Mucosa of rectum (tissue), 2 donors: ENCODE measurements around the gene CDON.
"Not testable (repeated sequence)": the region's sequence is repeated elsewhere in the genome, so short reads cannot be mapped to it uniquely, and the experiment has no call there.

Experiments used
- H3K27ac ChIP-seq, 2 donors: one replicate each; pipeline ENCODE4 v1.7.0; 2013; ENCODE audit warnings: inconsistent platforms in 2 of 2, low read depth in 2 of 2, low read length in 2 of 2
- H3K27me3 ChIP-seq, 2 donors: one replicate each; pipeline ENCODE4 v1.7.0; 2013; ENCODE audit warnings: low read length in 2 of 2; ENCODE audit not compliant: control insufficient read depth in 2 of 2, insufficient read depth in 2 of 2
- H3K36me3 ChIP-seq, 2 donors: one replicate each; pipeline ENCODE4 v1.7.0; 2013; ENCODE audit warnings: low read length in 2 of 2; ENCODE audit not compliant: control insufficient read depth in 2 of 2, insufficient read depth in 2 of 2
- H3K4me1 ChIP-seq, 2 donors: one replicate each; pipeline ENCODE4 v1.7.0; 2013; ENCODE audit warnings: low read length in 2 of 2, mild to moderate bottlenecking in 1 of 2; ENCODE audit not compliant: control insufficient read depth in 2 of 2, insufficient read depth in 2 of 2
- H3K4me3 ChIP-seq, 2 donors: one replicate each; pipeline ENCODE4 v1.7.0; 2013; ENCODE audit warnings: low read length in 2 of 2
- H3K9ac ChIP-seq, 2 donors: one replicate each; pipeline ENCODE4 v1.7.0; 2013; ENCODE audit warnings: low read length in 2 of 2, low read depth in 1 of 2, mild to moderate bottlenecking in 1 of 2
- H3K9me3 ChIP-seq, 2 donors: one replicate each; pipeline ENCODE4 v1.7.0; 2013; ENCODE audit warnings: low read length in 2 of 2; ENCODE audit not compliant: control insufficient read depth in 2 of 2
- donor health status: healthy.
- donor health status: Normal muscosa, but diverticular disease.

CDON gene

DNA sequence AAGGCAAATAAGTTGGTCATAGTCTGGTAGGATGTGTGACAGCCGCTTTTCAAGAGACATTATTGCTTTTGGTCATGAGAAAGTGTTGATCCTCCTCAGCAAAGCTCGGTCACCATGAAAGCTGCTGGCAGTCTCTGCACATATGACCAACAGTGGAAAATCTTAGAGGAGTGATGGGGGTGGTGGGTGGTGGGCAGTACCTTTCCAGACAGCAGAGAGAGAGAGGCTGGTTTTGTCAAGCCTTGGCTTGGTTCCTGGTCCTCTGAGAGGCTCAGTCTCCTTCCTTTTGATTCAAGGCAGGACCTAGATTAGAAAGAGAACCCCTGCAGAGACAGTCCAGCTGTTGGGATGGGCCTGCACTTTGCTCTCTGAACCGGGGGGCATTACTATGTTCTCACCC is 136.9 kb downstream of the CDON start:
- no peak overlapping the region for H3K9ac ChIP-seq
- H3K27ac ChIP-seq = no peak overlapping the region
- H3K36me3 ChIP-seq = no peaks in the 10 kb centered on the region
- peaks cover 2 to 16% of the 10 kb centered on the region in 2 donors for H3K4me1 ChIP-seq
- H3K9me3 ChIP-seq = no peaks in the 10 kb centered on the region
- H3K27me3 ChIP-seq = peaks cover 6 to 7% of the 10 kb centered on the region in 2 donors
- H3K4me3 ChIP-seq = no peak overlapping the region

DNA sequence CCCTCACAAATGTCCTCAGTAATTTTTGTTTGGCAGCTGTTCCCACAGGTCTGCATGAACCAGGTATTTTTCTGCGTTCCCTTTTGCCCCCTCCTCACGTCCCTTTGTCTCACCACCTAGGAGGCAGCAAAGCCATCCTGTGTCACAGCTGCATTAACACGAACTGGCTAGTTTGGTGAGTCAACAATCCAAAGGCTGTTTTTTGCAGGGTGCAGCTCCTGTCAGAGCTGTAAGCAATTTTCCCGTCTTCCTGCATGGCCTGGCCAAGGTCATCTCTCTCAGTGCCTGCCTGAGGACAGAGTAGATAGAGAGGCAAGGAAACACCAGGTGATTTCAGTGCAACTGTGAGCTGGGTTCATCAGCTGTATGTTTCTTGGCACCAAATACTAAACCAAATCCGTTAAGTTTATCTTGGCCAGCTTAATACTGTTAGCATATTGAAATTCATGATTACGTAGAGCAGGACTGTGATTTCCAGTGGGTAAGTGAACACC is 137.4 kb downstream of the CDON start:
- H3K9ac ChIP-seq = no peak overlapping the region
- H3K4me3 ChIP-seq = no peak overlapping the region
- no peaks in the 10 kb centered on the region for H3K36me3 ChIP-seq
- H3K27me3 ChIP-seq = peaks cover 6 to 7% of the 10 kb centered on the region in 2 donors
- no peak overlapping the region for H3K27ac ChIP-seq
- H3K4me1 ChIP-seq = peaks cover 2 to 20% of the 10 kb centered on the region in 2 donors
- no peaks in the 10 kb centered on the region for H3K9me3 ChIP-seq

DNA sequence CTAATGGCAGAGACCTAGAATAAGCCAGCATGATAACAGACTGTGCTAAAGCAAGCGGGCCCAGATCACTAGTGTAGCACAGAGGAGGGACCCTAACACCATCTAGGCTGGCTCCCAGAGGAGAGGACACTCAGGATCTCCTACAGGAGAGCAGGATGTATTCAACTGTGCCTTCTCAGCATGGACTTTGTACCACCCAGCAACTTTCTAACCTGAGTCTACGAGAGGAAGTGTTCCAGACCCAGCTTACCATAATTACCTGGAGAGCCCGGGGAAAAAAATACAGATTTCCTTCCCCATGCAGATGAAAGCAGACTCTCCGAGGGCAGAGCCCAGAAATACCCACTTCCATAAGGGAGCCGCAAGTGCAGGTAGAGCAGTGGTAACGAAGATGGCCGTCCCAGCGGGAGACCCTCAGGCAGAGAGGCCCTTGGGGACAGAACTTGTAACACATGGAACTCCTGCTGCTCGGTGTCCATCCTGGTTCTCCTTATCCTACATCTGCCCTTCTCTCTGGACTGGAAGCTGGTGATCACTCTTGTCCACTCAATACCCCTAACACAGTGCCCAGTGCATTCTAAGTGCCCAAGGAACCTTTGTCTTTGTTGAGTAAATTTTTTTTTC is 138.2 kb downstream of the CDON start:
- Histone ChIP-seq H3K9me3 (no peaks in the 10 kb centered on the region), H3K4me3 (no peak overlapping the region), H3K27ac (no peak overlapping the region), H3K9ac (no peak overlapping the region), H3K4me1 (peaks cover 2 to 20% of the 10 kb centered on the region in 2 donors), H3K27me3 (peaks cover 5% of the 10 kb centered on the region in 2 donors), H3K36me3 (no peaks in the 10 kb centered on the region)

DNA sequence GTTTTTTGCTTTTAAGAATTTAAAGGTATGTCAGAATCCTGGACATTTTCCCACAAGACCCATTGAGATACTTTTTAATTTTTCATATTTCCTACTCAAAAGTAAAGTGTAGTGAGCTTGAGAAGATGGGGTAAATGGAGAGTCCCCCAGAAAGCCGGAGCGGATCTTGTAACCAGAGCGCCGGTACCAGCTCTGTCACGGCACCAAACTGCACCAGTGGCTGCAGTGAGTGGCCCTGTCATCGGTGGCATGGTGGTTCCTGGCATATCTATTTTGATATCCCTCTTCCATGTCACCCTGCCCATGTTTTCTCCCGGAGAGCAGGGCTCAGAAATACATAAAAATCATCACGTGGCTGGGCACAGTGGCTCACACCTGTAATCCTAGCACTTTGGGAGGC is 139.0 kb downstream of the CDON start:
- Histone ChIP-seq H3K27ac (no peak overlapping the region), H3K4me3 (no peak overlapping the region), H3K36me3 (no peaks in the 10 kb centered on the region), H3K9ac (no peak overlapping the region), H3K27me3 (peaks cover 2 to 4% of the 10 kb centered on the region in 2 donors), H3K4me1 (peaks cover 2 to 23% of the 10 kb centered on the region in 2 donors), H3K9me3 (no peaks in the 10 kb centered on the region)

DNA sequence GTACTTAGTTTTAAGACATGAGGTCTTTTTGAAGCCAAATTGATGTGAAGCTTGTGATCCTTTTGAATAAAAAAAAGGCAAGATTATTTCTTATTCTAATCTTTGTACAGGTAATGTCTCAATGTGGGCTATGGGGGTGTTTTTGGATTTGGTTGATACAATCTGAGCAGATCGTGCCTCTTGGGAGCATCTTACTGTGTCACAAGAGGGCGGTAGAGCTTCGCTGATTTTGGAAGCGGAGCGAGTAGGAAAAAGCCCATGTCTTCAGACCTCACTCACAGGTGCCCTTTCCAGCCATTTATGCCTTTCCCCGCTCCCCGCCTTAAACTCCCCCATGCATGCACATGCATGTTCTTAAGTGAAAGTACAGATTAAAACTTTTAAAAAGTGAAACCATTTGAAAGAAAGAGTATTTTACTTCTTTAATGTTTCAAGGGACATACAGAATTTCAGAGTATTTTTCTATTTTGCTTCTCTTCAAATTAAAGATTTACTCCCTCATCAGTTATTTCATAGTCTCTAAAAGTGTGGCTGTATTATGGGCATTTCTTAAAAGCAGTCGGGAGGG is 139.6 kb downstream of the CDON start:
- peaks cover 2 to 23% of the 10 kb centered on the region in 2 donors for H3K4me1 ChIP-seq
- H3K27ac ChIP-seq = no peak overlapping the region
- no peaks in the 10 kb centered on the region for H3K36me3 ChIP-seq
- peaks cover 2 to 4% of the 10 kb centered on the region in 2 donors for H3K27me3 ChIP-seq
- no peak overlapping the region for H3K9ac ChIP-seq
- no peak overlapping the region for H3K4me3 ChIP-seq
- no peaks in the 10 kb centered on the region for H3K9me3 ChIP-seq

DNA sequence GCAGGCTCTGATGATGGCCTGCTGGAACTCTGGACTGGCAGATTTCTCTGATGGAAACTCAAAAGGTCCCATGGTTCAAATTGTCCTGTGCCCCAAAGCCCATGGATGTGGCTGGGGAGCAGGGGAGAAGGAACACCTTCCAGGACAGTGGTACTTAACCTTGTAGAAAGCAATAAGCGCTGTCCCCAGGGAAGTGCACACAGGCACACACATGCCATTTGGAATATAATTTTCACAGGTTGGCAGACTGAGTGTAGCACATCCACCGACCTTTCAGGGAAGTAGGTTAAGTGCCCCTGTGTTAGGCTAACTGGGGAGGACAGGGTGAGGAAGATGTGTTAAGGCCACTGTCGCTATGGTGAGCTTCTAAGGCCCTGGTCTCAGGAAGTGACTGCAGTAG is 140.5 kb downstream of the CDON start:
- Histone ChIP-seq H3K9ac (no peak overlapping the region), H3K9me3 (no peaks in the 10 kb centered on the region), H3K36me3 (no peaks in the 10 kb centered on the region), H3K4me1 (peaks cover 3 to 28% of the 10 kb centered on the region in 2 donors), H3K4me3 (no peak overlapping the region), H3K27me3 (peaks cover 2 to 4% of the 10 kb centered on the region in 2 donors), H3K27ac (no peak overlapping the region)

DNA sequence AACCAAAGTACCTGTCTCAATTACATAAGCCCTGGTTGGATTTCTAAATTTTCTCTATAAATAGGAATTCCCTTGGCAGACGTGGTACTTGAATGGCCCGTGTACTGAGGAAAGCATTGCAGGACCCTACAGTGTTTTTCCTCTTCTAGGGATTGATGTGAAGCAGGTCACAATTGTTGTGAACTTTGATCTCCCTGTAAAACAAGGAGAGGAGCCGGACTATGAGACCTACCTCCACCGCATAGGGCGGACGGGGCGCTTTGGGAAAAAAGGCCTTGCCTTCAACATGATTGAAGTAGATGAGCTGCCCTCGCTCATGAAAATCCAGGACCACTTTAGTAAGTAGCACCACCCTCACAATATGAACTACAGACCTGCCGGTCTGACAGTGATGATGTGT is 141.6 kb downstream of the CDON start:
- Histone ChIP-seq H3K27me3 (peaks cover 0 to 2% of the 10 kb centered on the region in 2 donors), H3K4me1 (peaks cover 7 to 37% of the 10 kb centered on the region in 2 donors), H3K9me3 (no peaks in the 10 kb centered on the region), H3K27ac (no peak overlapping the region), H3K9ac (no peak overlapping the region), H3K36me3 (no peaks in the 10 kb centered on the region), H3K4me3 (no peak overlapping the region)

DNA sequence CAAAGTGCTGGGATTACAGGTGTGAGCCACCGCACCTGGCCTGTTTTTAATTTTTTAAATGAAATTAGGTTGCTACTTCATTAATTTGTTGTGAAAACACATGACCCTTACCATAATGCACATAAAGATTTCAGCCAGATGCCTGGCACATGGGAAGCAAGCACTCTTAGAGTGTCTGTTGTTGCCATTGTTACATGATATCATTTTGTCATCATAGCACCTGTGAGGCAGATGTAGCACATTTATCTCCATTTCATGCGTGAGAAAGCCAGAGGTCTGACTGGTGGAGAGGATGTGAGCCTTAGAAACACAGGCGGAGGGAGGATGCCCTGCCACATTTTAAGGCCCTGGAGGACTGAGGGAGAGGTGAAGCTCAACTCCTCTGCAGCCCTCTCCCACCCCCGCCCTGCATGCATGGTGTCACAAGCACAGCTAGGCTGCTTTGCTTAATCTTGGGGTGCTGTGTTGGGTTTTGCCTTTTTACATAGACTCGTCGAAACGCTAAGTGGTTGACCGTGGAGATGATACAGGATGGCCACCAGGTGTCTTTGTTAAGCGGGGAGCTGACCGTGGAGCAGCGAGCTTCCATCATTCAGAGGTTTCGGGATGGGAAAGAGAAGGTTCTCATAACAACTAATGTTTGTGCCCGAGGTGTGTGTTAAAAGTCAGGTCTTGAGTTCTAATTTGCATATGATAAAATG is 144.4 kb downstream of the CDON start:
- H3K4me3 ChIP-seq = no peak overlapping the region
- no peak overlapping the region for H3K9ac ChIP-seq
- H3K4me1 ChIP-seq = peaks cover 6 to 21% of the 10 kb centered on the region in 2 donors
- no peaks in the 10 kb centered on the region for H3K36me3 ChIP-seq
- no peak overlapping the region for H3K27ac ChIP-seq
- no peaks in the 10 kb centered on the region for H3K27me3 ChIP-seq
- H3K9me3 ChIP-seq = no peaks in the 10 kb centered on the region

DNA sequence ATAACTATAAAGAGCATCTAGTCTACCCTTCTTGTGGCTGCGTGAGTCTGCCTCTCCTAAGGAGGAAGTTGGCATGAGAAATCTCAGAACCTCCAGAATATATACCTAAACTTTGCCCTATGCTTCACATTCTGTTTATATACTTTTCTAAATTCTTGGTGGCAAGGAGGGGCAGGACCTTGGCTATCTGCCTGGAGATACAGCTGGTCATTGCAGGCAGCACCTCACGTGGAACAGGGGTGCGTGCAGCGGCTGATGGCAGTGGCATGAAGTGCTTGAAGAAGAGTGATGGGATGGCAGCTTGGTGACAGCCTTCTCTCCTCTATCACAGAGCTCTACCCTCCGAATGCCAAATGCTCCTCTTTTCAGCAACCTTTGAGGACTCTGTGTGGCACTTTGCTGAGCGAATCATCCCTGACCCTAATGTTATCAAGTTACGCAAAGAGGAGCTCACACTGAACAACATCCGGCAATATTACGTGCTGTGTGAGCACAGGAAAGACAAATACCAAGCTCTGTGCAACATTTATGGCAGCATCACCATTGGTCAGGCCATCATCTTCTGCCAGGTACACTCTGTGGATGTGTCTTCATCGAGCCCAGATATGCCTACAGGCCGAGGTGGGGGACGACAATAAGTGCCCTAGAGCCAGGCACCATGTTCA is 145.9 kb downstream of the CDON start:
- Histone ChIP-seq H3K4me1 (peaks cover 6 to 21% of the 10 kb centered on the region in 2 donors), H3K4me3 (peak overlapping the region in 1 of 2 donors; percentile 35), H3K27me3 (no peaks in the 10 kb centered on the region), H3K9ac (no peak overlapping the region), H3K36me3 (no peaks in the 10 kb centered on the region), H3K27ac (peak overlapping the region; percentile 38 to 61), H3K9me3 (no peaks in the 10 kb centered on the region)

DNA sequence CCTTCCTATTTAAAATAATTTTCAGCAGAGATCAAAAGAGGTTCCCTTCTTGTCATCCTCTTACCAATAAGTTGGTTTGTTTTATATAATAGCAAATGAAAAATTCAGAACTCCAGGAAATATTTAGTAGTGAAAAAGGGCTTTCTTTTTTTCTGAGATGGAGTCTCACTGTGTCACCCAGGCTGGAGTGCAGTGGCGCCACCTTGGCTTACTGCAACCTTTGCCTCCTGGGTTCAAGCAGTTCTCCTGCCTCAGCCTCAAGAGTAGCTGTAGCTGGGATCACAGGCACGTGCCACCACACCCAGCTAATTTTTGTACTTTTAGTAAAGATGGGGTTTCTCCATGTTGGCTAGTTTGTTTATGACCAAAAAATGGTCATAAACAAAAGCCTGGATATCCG is 148.1 kb downstream of the CDON start:
- not testable (repeated sequence) for H3K9ac ChIP-seq, H3K9me3 ChIP-seq, H3K4me3 ChIP-seq, H3K27ac ChIP-seq, H3K27me3 ChIP-seq, H3K36me3 ChIP-seq
- H3K4me1 ChIP-seq = peaks cover 6 to 17% of the 10 kb centered on the region in 2 donors
